Breast epithelium (tissue), 3 donors: ENCODE results near the gene KLKB1.

Source experiments
- POLR2A ChIP-seq: fragments of 450-650 bp; IDR thresholded peaks from one replicate; pipeline ENCODE4 v1.6.1; 2016; ENCODE audit warnings: antibody characterized with exemption, mild to moderate bottlenecking, moderate library complexity
- TF ChIP-seq, protein P1 (sequence below), 3 donors: fragments of 450-650 bp; IDR thresholded peaks; one replicate each; pipeline ENCODE4 v1.5.1; 2016 to 2017; ENCODE audit warnings: antibody characterized with exemption in 3 of 3, mild to moderate bottlenecking in 3 of 3, moderate library complexity in 3 of 3

DNA sequence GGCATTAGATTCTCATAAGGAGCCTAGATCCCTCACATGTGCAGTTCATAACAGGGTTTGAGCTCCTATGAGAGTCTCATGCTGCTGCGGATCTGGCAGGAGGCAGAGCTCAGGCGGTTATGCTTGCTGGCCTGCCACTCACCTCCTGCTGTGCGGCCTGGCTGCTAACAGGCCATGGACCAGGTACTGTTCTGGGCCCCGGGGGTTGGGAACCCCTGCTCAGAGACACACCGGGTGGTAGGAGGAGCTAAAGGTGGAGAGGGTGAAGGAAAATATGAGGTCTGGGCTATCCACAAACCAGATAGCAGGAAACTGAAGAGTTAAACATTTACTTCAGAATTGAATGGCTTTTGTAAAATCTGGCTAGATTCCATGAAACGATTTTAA lies 32.8 kb downstream of the KLKB1 start:
- TF ChIP-seq, protein P1, sequence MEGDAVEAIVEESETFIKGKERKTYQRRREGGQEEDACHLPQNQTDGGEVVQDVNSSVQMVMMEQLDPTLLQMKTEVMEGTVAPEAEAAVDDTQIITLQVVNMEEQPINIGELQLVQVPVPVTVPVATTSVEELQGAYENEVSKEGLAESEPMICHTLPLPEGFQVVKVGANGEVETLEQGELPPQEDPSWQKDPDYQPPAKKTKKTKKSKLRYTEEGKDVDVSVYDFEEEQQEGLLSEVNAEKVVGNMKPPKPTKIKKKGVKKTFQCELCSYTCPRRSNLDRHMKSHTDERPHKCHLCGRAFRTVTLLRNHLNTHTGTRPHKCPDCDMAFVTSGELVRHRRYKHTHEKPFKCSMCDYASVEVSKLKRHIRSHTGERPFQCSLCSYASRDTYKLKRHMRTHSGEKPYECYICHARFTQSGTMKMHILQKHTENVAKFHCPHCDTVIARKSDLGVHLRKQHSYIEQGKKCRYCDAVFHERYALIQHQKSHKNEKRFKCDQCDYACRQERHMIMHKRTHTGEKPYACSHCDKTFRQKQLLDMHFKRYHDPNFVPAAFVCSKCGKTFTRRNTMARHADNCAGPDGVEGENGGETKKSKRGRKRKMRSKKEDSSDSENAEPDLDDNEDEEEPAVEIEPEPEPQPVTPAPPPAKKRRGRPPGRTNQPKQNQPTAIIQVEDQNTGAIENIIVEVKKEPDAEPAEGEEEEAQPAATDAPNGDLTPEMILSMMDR (IDR thresholded peaks at IDR 0.05): no peak
- no peak for TF ChIP-seq POLR2A
